ENCODE results near the gene FAM25A.
"Not testable (repeated sequence)": the region's sequence is repeated elsewhere in the genome, so short reads cannot be mapped to it uniquely, and the experiment has no call there.

Gene FAM25A

GRCh38 chr10:87020056-87020455 lies at the start of gene FAM25A:
Gene FAM25A (plus strand): TSS chr10:87020294. CDS start chr10:87020325, 31 bp downstream.
- not testable (repeated sequence) for H3K4me3 ChIP-seq (ENCODE audit: low read depth, low read length)

- peak overlapping the region; percentile 53 for H3K4me3 ChIP-seq (ENCODE audit: low read depth, low read length)
Observed at GRCh38 chr10:86970982-86971231, 49.2 kb upstream of the FAM25A start.

- peak overlapping the region; percentile 53 for H3K4me3 ChIP-seq (ENCODE audit: low read depth, low read length)
Observed at GRCh38 chr10:86971232-86971991, 48.7 kb upstream of the FAM25A start.

- H3K4me3 ChIP-seq (ENCODE audit: low read depth, low read length), result no peak overlapping the region
Observed at GRCh38 chr10:86972613-86973380, 47.3 kb upstream of the FAM25A start.

GRCh38 chr10:86974484-86974883 lies 45.6 kb upstream of the FAM25A start:
- H3K4me3 ChIP-seq (ENCODE audit: low read depth, low read length), result no peak overlapping the region

- no peak overlapping the region for H3K4me3 ChIP-seq (ENCODE audit: low read depth, low read length)
Observed at GRCh38 chr10:86976362-86977056, 43.6 kb upstream of the FAM25A start.

GRCh38 chr10:86978457-86978856 lies 41.6 kb upstream of the FAM25A start:
- H3K4me3 ChIP-seq (ENCODE audit: low read depth, low read length), result not testable (repeated sequence)

- H3K4me3 ChIP-seq (ENCODE audit: low read depth, low read length), result no peak overlapping the region
Observed at GRCh38 chr10:86979296-86979818, 40.7 kb upstream of the FAM25A start.

GRCh38 chr10:86979977-86980448 lies 40.1 kb upstream of the FAM25A start:
- no peak overlapping the region for H3K4me3 ChIP-seq (ENCODE audit: low read depth, low read length)

GRCh38 chr10:86981020-86981419 lies 39.1 kb upstream of the FAM25A start:
- H3K4me3 ChIP-seq (ENCODE audit: low read depth, low read length), result not testable (repeated sequence)

- no peak overlapping the region for H3K4me3 ChIP-seq (ENCODE audit: low read depth, low read length)
Observed at GRCh38 chr10:86981716-86982115, 38.4 kb upstream of the FAM25A start.

- H3K4me3 ChIP-seq (ENCODE audit: low read depth, low read length), result not testable (repeated sequence)
Observed at GRCh38 chr10:86984498-86984897, 35.6 kb upstream of the FAM25A start.

- H3K4me3 ChIP-seq (ENCODE audit: low read depth, low read length), result no peak overlapping the region
Observed at GRCh38 chr10:86988520-86988919, 31.6 kb upstream of the FAM25A start.

GRCh38 chr10:86991362-86991761 lies 28.7 kb upstream of the FAM25A start:
- not testable (repeated sequence) for H3K4me3 ChIP-seq (ENCODE audit: low read depth, low read length)

GRCh38 chr10:86992456-86992855 lies 27.6 kb upstream of the FAM25A start:
- H3K4me3 ChIP-seq (ENCODE audit: low read depth, low read length), result no peak overlapping the region

- H3K4me3 ChIP-seq (ENCODE audit: low read depth, low read length), result no peak overlapping the region
Observed at GRCh38 chr10:86992929-86993328, 27.2 kb upstream of the FAM25A start.

- H3K4me3 ChIP-seq (ENCODE audit: low read depth, low read length), result not testable (repeated sequence)
Observed at GRCh38 chr10:86999802-87000403, 20.2 kb upstream of the FAM25A start.

- H3K4me3 ChIP-seq (ENCODE audit: low read depth, low read length), result no peak overlapping the region
Observed at GRCh38 chr10:87000491-87000890, 19.6 kb upstream of the FAM25A start.

GRCh38 chr10:87007124-87007523 lies 13.0 kb upstream of the FAM25A start:
- H3K4me3 ChIP-seq (ENCODE audit: low read depth, low read length), result not testable (repeated sequence)

- not testable (repeated sequence) for H3K4me3 ChIP-seq (ENCODE audit: low read depth, low read length)
Observed at GRCh38 chr10:87007674-87008073, 12.4 kb upstream of the FAM25A start.

- H3K4me3 ChIP-seq (ENCODE audit: low read depth, low read length), result not testable (repeated sequence)
Observed at GRCh38 chr10:87008303-87008702, 11.8 kb upstream of the FAM25A start.

Measured in iPS-11a (cell line).